OCI-LY7 (cell line): ENCODE measurements around the gene TACC3. TPM values are rescaled to one million over a fixed set of nuclear protein-coding genes. Genes with fewer than 3 reads are reported as not detected.

Experiments used
- BruUV-seq: library from RNA; stranded (reverse); fragments of 400-500 nt; replicated peaks from 2 replicates; lab custom pipeline; 2021; lab: Mats Ljungman, UMichigan
- CTCF ChIA-PET: fragments of 300-600 bp; sonication (Branson Sonifier 250); formaldehyde crosslinking; loops from one replicate; lab custom pipeline; 2022; ENCODE audit warnings: antibody characterized with exemption; ENCODE audit not compliant: unreplicated experiment; lab: Charles Lee
- POLR2A ChIA-PET: fragments of 300-600 bp; sonication (Branson Sonifier 250); formaldehyde crosslinking; loops from one replicate; lab custom pipeline; 2022; ENCODE audit warnings: antibody characterized with exemption; lab: Charles Lee
- DNase-seq: peaks from one replicate; pipeline ENCODE4 v3.0.0-alpha.2; 2015; ENCODE audit warnings: low spot score
- H2AFZ ChIP-seq: fragments of 200-600 bp; sonication (generic), shearing (Covaris generic); 2 replicates; pipeline ENCODE4 v1.6.1; 2014; ENCODE audit warnings: mild to moderate bottlenecking, antibody characterized with exemption, low read length, moderate library complexity
- H3K27ac ChIP-seq: fragments of 200-600 bp; sonication (generic); 2 replicates; pipeline ENCODE4 v1.5.1; 2014; ENCODE audit warnings: mixed run types, low read depth, mild to moderate bottlenecking, moderate library complexity, low read length, inconsistent platforms; ENCODE audit not compliant: poor library complexity, severe bottlenecking
- H3K36me3 ChIP-seq: fragments of 200-600 bp; sonication (generic); 2 replicates; pipeline ENCODE4 v1.6.1; 2014; ENCODE audit warnings: mild to moderate bottlenecking, antibody characterized with exemption, low read length, moderate library complexity, mixed read lengths; ENCODE audit not compliant: insufficient read depth
- H3K4me1 ChIP-seq: fragments of 200-600 bp; sonication (generic); 2 replicates; pipeline ENCODE4 v1.5.1; 2014; ENCODE audit warnings: mild to moderate bottlenecking, low read length; ENCODE audit not compliant: insufficient read depth, poor library complexity, severe bottlenecking
- H3K4me2 ChIP-seq: fragments of 200-600 bp; sonication (generic); 2 replicates; pipeline ENCODE4 v1.6.1; 2014; ENCODE audit warnings: mild to moderate bottlenecking, low read length
- H3K4me3 ChIP-seq: fragments of 200-600 bp; sonication (generic); 2 replicates; pipeline ENCODE4 v1.5.1; 2014; ENCODE audit warnings: mild to moderate bottlenecking, low read depth, low read length; ENCODE audit not compliant: poor library complexity, severe bottlenecking
- H3K79me2 ChIP-seq: fragments of 200-600 bp; sonication (generic); 2 replicates; pipeline ENCODE4 v1.6.1; 2016; ENCODE audit warnings: low read depth, mild to moderate bottlenecking, low read length, moderate library complexity, mixed read lengths; ENCODE audit not compliant: insufficient read depth
- H3K9me2 ChIP-seq: fragments of 200-600 bp; sonication (generic); 2 replicates; pipeline ENCODE4 v1.6.1; 2016; ENCODE audit warnings: mild to moderate bottlenecking, low read length, mixed read lengths; ENCODE audit not compliant: insufficient read depth
- H3K9me3 ChIP-seq: fragments of 200-600 bp; sonication (generic); 2 replicates; pipeline ENCODE4 v1.6.1; 2014; ENCODE audit warnings: mild to moderate bottlenecking, mixed run types, low read length, mixed read lengths
- H4K20me1 ChIP-seq: fragments of 200-600 bp; sonication (generic); 2 replicates; pipeline ENCODE4 v1.6.1; 2014; ENCODE audit warnings: mild to moderate bottlenecking, antibody characterized with exemption, low read length, moderate library complexity, mixed read lengths; ENCODE audit not compliant: insufficient read depth
- EZH2phosphoT487 ChIP-seq: fragments of 200-600 bp; sonication (generic); IDR thresholded peaks from 2 replicates; pipeline ENCODE4 v1.6.1; 2018; ENCODE audit warnings: low read depth, borderline replicate concordance, mild to moderate bottlenecking, mixed run types, antibody characterized with exemption, low read length, moderate library complexity, mixed read lengths
- intact Hi-C: fragments of 100-400 bp; cut with micrococcal nuclease; formaldehyde crosslinking; loops from one replicate; pipeline ENCODE4 v1.10.0; 2022; ENCODE audit not compliant: unreplicated experiment
- total RNA-seq, 2 experiments: library from RNA; depleted of rRNA in 1 of 2; stranded (reverse); fragments of >200 nt in 1 of 2; shearing (Covaris generic) in 1 of 2; gene quantifications; 2 replicates each; pipeline ENCODE4 v1.2.3, GENCODE V29; 2014 to 2022
- TF ChIP-seq, protein P1 (sequence below): fragments of 200-600 bp; sonication (generic); conservative IDR thresholded peaks from 2 replicates; pipeline ENCODE4 v1.5.1; 2014; ENCODE audit warnings: mild to moderate bottlenecking, antibody characterized with exemption, low read length, moderate library complexity, mixed read lengths

The TACC3 gene
- total RNA-seq, 2 experiments from 2014 or later: 100 to 257 TPM

GRCh38 chr4:1735215-1735614 lies 13.9 kb downstream of the TACC3 start:
- CTCF ChIA-PET: no interaction called here
- POLR2A ChIA-PET: no interaction called here
- no TSS peak for BruUV-seq
- H3K36me3 ChIP-seq: peaks cover 100% of the 10 kb centered on the region
- no peaks in the 10 kb centered on the region for H4K20me1 ChIP-seq
- H3K9me3 ChIP-seq: peaks cover 20% of the 10 kb centered on the region
- H3K9me2 ChIP-seq: no peaks in the 10 kb centered on the region
- intact Hi-C loops: no loop called here
- peaks cover 16% of the 10 kb centered on the region for H3K79me2 ChIP-seq
- H2AFZ ChIP-seq: no peak overlapping the region
- no peaks in the 10 kb centered on the region for H3K4me1 ChIP-seq
- no peak overlapping the region for H3K4me3 ChIP-seq
- H3K27ac ChIP-seq: no peak overlapping the region
- H3K4me2 ChIP-seq: no peak overlapping the region
- DNase-seq: no peak
- TF ChIP-seq, protein P1, sequence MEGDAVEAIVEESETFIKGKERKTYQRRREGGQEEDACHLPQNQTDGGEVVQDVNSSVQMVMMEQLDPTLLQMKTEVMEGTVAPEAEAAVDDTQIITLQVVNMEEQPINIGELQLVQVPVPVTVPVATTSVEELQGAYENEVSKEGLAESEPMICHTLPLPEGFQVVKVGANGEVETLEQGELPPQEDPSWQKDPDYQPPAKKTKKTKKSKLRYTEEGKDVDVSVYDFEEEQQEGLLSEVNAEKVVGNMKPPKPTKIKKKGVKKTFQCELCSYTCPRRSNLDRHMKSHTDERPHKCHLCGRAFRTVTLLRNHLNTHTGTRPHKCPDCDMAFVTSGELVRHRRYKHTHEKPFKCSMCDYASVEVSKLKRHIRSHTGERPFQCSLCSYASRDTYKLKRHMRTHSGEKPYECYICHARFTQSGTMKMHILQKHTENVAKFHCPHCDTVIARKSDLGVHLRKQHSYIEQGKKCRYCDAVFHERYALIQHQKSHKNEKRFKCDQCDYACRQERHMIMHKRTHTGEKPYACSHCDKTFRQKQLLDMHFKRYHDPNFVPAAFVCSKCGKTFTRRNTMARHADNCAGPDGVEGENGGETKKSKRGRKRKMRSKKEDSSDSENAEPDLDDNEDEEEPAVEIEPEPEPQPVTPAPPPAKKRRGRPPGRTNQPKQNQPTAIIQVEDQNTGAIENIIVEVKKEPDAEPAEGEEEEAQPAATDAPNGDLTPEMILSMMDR: no peak
- TF ChIP-seq EZH2phosphoT487: no peak

DNA sequence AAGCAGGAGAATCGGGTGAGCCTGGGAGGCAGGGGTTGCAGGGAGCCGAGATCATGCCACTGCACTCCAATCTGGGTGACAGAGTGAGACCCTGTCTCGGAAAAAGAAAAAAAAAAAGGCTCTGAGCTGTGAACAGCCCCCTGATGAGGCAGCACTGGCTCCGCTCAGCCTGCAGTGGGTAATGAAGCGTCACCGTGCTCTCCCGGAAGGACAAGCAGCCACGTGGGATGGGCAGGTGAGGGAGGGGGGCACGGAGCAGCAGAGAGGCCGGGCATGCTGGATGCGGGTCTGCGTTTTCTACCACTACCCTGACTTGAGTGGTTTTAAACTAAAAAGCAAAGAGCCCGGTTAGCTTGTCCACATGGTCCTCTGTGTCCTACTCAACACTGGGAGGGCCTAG lies 15.5 kb downstream of the TACC3 start:
- H3K4me2 ChIP-seq: no peak overlapping the region
- BruUV-seq: no TSS peak
- H3K79me2 ChIP-seq: peaks cover 7% of the 10 kb centered on the region
- H4K20me1 ChIP-seq: no peaks in the 10 kb centered on the region
- no peak overlapping the region for H2AFZ ChIP-seq
- intact Hi-C loops: no loop called here
- no peak for DNase-seq
- no peak for TF ChIP-seq EZH2phosphoT487
- TF ChIP-seq, protein P1: no peak
- no peaks in the 10 kb centered on the region for H3K9me2 ChIP-seq
- peaks cover 20% of the 10 kb centered on the region for H3K9me3 ChIP-seq
- H3K27ac ChIP-seq: no peak overlapping the region
- ChIA-PET CTCF (interaction anchor here (0.7 kb wide), 1 partner anchor 73 kb away, joined by 3 read pairs; no protein-coding TSS in a partner anchor), POLR2A (no interaction called here)
- H3K36me3 ChIP-seq: peaks cover 100% of the 10 kb centered on the region
- H3K4me3 ChIP-seq: no peak overlapping the region
- H3K4me1 ChIP-seq: no peaks in the 10 kb centered on the region

DNA sequence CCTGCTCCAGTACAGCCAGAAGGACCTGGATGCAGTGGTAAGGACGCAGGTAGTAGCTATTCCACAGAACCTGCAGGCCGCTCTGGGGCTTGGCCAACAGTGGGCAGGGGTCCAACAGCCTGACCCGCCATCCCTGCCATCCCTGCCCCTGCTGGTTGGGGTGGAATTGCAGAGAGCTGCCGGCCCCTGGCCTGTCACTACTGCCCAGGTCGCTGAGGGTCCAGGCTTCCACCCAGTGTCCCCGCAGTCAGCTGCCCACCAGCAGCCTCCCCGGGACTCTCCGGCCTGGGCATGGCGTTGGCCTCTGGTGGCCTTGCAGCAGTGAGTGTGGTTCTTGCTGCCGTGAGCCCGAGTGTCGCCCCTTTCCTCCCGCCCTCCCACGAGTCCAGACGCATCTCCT lies 16.3 kb downstream of the TACC3 start:
- no peak overlapping the region for H3K4me2 ChIP-seq
- no peak overlapping the region for H3K4me3 ChIP-seq
- no peak for DNase-seq
- H3K79me2 ChIP-seq: peaks cover 3% of the 10 kb centered on the region; the same call in 1 of the 2 replicates
- no peaks in the 10 kb centered on the region for H3K9me2 ChIP-seq
- peaks cover 20% of the 10 kb centered on the region for H3K9me3 ChIP-seq
- no peak overlapping the region for H3K27ac ChIP-seq
- H4K20me1 ChIP-seq: no peaks in the 10 kb centered on the region
- TF ChIP-seq EZH2phosphoT487: no peak
- TF ChIP-seq, protein P1: no peak
- intact Hi-C loops: no loop called here
- H3K4me1 ChIP-seq: no peaks in the 10 kb centered on the region
- peaks cover 100% of the 10 kb centered on the region for H3K36me3 ChIP-seq
- BruUV-seq: no TSS peak
- ChIA-PET CTCF (no interaction called here), POLR2A (no interaction called here)
- H2AFZ ChIP-seq: no peak overlapping the region
